ENCODE measurements around the gene EDA.

Gene EDA

GRCh38 chrX:69919749-69920148 lies 303.8 kb downstream of the EDA start:
- H3K27ac ChIP-seq: no peak overlapping the region
- H3K4me3 ChIP-seq: no peak overlapping the region
- DNase-seq (ENCODE audit: low spot score): no peak
- no peak for TF ChIP-seq CTCF (IDR thresholded peaks at IDR 0.05)

GRCh38 chrX:69932323-69932722 lies 316.4 kb downstream of the EDA start:
- H3K27ac ChIP-seq: no peak overlapping the region
- no peak overlapping the region for H3K4me3 ChIP-seq
- no peak for DNase-seq (ENCODE audit: low spot score)
- no peak for TF ChIP-seq CTCF (IDR thresholded peaks at IDR 0.05)

GRCh38 chrX:69948276-69948797 lies 332.4 kb downstream of the EDA start:
- DNase-seq (ENCODE audit: low spot score): no peak
- Histone ChIP-seq H3K27ac (no peak overlapping the region), H3K4me3 (no peak overlapping the region)
- no peak for TF ChIP-seq CTCF (IDR thresholded peaks at IDR 0.05)

GRCh38 chrX:69951753-69952152 lies 335.8 kb downstream of the EDA start:
- no peak overlapping the region for H3K4me3 ChIP-seq
- H3K27ac ChIP-seq: no peak overlapping the region
- no peak for DNase-seq (ENCODE audit: low spot score)
- TF ChIP-seq CTCF (IDR thresholded peaks at IDR 0.05): no peak

GRCh38 chrX:69959712-69960111 lies 343.8 kb downstream of the EDA start:
- DNase-seq (ENCODE audit: low spot score): no peak
- Histone ChIP-seq H3K4me3 (no peak overlapping the region), H3K27ac (no peak overlapping the region)
- TF ChIP-seq CTCF (IDR thresholded peaks at IDR 0.05): no peak

GRCh38 chrX:69961365-69962072 lies 345.6 kb downstream of the EDA start:
- Histone ChIP-seq H3K27ac (no peak overlapping the region), H3K4me3 (no peak overlapping the region)
- TF ChIP-seq CTCF (IDR thresholded peaks at IDR 0.05): no peak
- DNase-seq (ENCODE audit: low spot score): no peak

- DNase-seq (ENCODE audit: low spot score): no peak
- Histone ChIP-seq H3K27ac (no peak overlapping the region), H3K4me3 (no peak overlapping the region)
- TF ChIP-seq CTCF (IDR thresholded peaks at IDR 0.05): no peak
Measured at GRCh38 chrX:69968950-69969349, 353.0 kb downstream of the EDA start.

All from coronary artery (tissue), 2 donors.